NCI-H748 treated with DMSO at 0.1 percent for 48 hours (cell line): ENCODE measurements around the gene PRAMEF20.
"Not testable (repeated sequence)": the region's sequence is repeated elsewhere in the genome, so short reads cannot be mapped to it uniquely, and the experiment has no call there.

Experiments used
- DNase-seq: peaks from one replicate; lab custom pipeline; 2025; lab: John Stamatoyannopoulos, UW

The PRAMEF20 gene

DNA sequence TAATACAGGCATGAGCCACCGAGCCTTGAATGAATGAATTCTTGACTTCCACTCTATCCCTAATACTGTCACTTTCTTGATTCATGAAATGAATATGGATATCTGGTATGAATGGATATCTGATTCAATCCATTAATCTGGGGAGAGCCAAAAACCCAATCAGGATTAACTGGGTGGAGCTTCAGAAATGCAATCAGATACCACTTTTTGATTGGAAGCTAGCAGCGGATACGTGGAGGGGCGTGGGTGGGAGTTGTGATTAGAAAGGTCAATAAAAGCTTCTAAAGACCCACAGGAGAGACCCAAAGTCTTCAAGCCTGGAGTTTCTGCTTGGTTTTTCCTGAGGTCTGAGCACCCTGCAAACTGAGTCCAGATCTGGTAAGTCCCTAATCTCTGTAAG is at the start of gene PRAMEF20:
Gene PRAMEF20 (plus strand): TSS at position 301 of the 400 bp plus-strand sequence. CDS start 5,905 bp downstream, outside the sequence.
- DNase-seq, result not testable (repeated sequence)

DNA sequence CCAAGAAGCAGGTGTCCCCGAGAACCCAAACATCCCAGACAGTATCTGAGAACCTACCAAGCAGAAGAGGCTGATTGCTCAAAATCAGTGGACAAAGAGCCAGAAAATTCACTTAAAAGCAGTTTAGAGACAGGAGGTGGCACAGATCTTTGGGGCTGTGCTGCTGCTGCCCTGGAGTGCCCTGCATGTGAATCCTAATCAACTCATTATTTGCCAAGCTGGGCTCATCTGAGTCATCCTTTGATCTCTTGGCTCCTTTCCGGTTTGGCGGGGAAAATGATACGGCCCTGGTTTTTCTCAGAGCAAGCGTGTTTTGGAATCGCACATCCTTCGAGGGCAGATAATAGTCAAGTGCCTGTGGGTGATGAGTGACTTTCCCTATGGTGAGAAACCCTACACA is 47.9 kb upstream of the PRAMEF20 start:
- DNase-seq, result not testable (repeated sequence)

DNA sequence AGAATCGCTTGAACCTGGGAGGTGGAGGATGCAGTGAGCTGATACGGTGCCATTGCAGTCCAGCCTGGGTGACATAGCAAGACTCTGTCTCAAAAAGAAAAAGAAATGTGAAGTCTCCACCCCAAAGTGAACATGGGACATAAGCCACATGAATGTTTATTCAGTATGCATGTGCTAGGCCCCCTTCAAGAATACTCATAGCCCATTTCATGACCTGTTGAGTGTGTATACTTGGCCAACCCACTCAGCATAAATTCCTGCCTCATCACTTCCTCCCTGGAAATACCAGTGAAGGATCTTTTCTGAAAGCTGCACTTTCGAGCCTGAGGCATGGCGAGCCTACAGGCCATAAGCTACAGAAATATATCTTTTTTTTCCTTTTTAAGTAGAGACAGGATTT is 45.3 kb upstream of the PRAMEF20 start:
- not testable (repeated sequence) for DNase-seq

DNA sequence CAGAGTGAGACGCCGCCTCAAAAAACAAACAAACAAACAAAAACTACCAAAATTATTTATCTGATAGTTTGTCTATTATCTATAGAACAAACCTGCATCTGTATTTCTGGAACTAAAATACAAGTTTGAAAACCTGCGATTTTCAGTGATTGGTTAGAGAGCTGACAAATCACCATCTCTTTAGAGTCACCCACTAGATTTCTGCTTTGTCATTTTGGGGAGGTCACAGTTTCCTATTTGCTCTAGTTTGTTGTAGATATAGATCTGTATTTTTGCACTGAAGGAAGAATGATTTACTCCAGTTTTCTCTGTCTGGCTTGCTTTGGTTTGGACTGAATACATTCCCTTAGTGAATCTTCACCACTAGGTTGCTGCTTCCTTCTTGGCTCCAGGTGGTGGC is 43.7 kb upstream of the PRAMEF20 start:
- DNase-seq, result not testable (repeated sequence)

DNA sequence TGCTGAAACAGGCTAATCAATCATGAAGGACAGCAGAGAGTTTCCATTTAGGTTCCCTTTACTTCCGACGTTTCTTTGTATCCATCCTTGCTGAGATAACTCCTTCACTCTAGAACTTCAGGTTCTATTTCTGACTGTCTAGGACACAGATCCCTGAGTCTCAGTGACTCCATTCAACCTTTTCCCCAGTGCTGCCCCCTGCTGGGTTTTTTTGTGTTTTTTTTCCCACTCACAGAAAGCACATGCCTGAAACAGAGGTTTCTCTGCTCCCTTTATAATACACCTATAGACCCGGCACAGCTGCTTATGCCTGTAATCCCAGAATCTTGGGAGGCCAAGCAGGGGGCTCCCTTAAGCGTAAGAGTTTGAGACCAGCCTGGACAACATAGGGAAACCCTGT is 41.7 kb upstream of the PRAMEF20 start:
- not testable (repeated sequence) for DNase-seq

DNA sequence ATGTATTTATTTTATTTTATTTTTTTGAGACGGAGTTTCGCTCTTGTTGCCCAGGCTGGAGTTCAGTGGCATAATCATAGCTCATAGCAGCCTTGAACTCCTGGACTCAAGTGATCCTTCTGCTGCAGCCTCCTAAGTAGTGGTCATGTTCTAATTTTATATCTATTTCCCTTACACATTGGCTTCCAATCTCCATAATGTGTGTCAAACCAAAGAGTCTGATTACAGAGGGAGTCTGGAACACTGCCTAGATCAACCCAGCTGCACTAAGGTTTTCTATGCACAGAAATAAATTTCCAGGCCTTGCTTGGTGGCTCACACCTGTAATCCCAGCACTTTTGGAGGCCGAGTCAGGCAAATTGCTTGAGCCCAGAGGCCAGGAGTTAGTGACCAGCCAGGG is 31.3 kb upstream of the PRAMEF20 start:
- DNase-seq, result not testable (repeated sequence)

DNA sequence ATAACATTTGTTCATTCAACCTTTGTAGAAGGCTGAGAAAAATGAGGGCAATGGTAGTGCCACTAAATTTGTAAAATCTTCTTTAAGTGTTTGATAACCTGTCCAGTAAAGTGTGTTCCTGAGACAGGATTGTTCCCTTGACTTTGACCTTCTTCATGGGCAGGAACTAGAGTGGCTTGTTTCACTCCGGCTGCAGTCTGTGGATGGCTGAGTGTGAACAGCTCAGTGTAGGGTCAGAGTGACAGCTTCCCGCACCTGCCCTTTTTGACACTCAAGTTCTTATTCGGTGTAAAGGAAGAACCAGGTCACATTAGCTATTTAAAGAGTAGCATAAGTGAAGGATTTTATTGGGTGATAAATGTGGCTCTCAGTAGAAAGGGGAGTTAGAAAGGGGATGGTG is 29.9 kb upstream of the PRAMEF20 start:
- not testable (repeated sequence) for DNase-seq

DNA sequence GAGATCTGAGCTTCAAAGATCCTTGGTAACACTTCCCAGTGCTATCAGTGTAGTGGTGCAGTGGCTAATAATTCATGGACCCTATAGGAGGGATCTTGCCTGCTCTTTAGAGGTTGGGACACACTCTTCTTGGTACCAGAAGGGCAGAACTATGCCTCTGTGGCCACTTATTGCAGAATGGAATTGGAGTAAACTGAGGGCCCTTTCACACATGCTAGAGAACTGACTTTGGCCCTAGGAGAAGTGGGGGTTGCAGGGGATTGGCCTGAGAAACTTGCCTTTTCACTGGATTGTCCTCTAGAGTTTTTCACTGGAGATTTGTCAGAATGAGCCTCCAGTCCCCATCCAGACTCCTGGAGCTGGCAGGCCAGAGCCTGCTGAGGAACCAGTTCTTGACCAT is 20.9 kb upstream of the PRAMEF20 start, which contains the start of gene PRAMEF17:
Gene PRAMEF17 (plus strand): TSS at position 301 of the 400 bp plus-strand sequence. CDS start 26 bp downstream, at position 327.
- not testable (repeated sequence) for DNase-seq

DNA sequence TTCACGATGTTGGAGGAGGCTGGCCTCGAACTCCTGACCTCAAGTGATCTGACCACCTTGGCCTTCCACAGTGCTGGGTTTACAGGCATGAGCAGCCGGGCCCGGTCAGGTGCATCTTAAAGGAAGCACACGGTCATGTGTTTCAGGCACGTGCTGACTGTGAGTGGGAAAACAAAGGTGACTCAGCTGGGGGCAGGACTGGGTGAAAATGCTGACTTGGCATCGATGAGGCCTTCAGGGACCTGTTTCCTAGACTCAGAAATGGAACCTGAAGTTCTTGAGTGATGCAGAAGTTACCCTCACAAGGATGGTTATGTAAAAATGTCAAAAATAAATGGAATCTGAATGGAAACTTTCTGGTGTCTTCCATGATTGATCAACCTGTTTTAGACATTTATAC is 17.2 kb upstream of the PRAMEF20 start:
- DNase-seq, result not testable (repeated sequence)

DNA sequence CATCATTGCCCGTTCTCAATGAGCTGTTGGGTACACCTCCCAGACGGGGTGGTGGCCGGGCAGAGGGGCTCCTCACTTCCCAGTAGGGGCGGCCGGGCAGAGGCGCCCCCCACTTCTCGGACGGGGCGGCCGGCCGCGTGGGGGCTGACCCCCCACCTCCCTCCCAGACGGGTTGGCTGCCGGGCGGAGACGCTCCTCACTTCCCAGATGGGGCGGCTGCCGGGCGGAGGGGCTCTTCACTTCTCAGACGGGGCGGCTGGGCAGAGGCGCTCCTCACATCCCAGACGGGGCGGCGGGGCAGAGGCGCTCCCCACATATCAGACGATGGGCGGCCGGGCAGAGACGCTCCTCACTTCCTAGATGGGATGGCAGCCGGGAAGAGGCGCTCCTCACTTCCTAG is 15.5 kb upstream of the PRAMEF20 start:
- DNase-seq, result not testable (repeated sequence)

DNA sequence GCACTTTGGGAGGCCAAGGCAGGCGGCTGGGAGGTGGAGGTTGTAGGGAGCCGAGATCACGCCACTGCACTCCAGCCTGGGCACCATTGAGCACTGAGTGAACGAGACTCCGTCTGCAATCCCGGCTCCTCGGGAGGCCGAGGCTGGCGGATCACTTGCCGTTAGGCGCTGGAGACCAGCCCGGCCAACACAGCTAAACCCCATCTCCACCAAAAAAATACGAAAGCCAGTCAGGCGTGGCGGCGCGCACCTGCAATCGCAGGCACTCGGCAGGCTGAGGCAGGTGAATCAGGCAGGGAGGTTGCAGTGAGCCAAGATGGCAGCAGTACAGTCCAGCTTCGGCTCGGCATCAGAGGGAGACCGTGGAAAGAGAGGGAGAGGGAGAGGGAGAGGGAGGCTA is 14.9 kb upstream of the PRAMEF20 start:
- not testable (repeated sequence) for DNase-seq

DNA sequence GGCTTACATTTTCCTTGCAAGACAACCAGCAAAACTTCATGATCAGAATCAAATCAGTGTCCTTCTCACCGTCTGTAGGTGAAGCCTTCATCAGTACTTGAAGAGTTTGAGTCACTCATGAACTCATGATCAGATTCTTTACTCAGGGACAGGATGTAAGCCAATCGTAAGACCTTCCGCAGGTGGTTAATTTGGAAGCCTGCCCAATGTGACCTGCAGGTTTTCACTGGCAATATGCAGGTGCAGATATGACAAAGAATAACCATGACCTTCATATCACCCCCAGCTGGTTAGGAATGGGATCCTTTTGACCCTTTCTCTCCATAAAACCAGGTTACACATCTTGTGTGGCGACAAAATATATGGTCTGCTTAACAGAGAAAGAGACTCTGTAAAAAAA is 2.4 kb upstream of the PRAMEF20 start:
- DNase-seq, result no peak

DNA sequence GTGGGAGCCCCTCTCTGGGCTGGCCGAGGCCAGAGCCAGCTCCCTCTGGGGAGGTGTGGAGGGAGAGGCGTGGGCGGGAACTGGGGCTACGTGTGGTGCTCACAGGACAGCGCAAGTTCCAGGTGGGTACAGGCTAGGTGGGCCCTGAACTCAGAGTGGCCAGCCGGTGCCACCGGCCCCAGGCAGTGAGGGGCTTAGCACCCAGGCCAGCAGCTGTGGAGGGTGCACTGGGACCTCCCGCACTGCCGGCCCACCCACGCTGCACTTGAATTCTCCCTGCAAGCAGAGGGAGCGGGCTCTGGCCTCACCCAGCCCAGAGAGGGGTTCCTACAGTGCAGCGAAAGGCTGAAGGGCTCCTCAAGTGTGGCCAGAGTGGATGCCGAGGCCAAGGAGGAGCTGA is 20.2 kb downstream of the PRAMEF20 start:
- DNase-seq, result no peak

DNA sequence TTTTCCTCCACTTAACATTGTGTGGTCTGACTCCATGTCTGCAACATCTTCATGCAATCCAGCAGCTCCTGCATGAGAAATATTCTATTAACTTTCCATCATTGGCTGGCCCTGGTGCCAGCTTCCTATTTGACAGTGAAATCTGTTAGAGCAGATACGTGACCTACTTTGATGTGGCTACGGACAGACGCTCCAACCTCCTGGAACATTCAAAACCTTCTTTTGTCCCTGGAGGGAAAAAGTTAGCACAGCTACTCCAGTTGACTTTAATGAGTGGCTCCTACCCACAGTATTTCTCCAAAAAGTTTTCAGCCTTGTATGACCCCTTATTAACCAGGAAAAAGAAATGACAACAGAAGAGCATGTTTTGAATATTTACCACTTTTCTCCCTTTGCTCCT is 22.0 kb downstream of the PRAMEF20 start:
- no peak for DNase-seq

DNA sequence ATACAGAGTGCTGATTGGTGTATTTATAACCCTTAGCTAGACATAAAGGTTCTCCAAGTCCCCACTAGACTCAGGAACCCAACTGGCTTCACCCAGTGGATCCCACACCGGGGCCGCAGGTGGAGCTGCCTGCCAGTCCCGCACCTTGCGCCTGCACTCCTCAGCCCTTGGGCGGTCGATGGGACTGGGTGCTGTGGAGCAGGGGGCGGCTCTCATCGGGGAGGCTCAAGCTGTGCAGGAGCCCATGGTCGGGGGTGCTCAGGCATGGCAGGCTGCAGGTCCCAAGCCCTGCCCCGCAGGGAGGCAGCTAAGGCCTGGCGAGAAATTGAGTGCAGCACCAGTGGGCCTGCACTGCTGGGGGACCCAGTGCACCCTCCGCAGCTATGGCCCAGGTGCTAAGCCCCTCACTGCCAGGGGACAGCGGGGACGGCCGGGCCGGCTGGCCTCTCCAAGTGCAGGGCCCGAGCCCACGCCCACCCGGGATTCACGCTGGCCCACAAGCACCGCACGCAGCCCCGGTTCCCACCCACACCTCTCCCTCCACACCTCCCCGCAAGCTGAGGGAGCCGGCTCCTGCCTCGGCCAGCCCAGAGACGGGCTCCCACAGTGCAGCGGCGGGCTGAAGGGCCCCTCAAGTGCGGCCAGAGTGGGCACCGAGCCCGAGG is 23.6 kb downstream of the PRAMEF20 start:
- DNase-seq, result not testable (repeated sequence)

DNA sequence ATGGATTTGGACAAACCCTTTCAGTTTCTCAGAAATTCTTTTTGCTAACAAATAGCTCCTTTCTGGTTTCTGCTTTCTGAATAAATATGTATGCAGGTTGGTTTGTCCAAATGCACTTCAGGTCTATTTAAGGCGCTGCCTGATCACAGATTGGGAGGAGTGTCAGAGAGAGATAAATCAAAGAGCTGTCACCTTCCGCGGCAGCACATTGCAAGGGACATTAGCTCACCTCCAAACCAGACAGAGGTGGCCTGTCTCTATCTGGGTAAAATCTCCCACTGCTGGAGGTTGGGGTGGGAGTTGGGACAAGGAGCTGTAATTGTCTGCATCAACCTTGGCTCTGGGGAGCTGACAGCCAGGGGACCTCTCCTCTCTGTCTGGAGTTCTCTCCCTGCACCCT is 25.2 kb downstream of the PRAMEF20 start:
- no peak for DNase-seq

DNA sequence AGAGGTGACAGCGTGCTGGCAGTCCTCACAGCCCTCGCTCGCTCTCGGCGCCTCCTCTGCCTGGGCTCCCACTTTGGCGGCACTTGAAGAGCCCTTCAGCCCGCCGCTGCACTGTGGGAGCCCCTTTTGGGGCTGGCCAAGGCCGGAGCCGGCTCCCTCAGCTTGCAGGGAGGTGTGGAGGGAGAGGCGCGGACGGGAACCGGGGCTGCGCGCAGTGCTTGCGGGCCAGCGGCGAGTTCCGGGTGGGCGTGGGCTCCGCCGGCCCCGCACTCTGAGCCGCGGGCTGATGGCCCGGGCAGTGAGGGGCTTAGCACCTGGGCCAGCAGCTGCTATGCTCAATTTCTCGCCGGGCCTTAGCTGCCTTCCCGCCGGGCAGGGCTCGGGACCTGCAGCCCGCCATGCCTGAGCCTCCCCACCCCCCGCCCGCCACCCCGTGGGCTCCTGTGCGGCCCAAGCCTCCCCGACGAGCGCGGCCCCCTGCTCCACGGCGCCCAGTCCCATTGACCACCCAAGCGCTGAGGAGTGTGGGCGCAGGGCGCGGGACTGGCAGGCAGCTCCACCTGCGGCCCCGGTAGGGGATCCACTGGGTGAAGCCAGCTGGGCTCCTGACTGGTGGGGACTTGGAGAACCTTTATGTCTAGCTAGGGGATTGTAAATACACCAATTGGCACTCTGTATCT is 29.0 kb downstream of the PRAMEF20 start:
- not testable (repeated sequence) for DNase-seq

DNA sequence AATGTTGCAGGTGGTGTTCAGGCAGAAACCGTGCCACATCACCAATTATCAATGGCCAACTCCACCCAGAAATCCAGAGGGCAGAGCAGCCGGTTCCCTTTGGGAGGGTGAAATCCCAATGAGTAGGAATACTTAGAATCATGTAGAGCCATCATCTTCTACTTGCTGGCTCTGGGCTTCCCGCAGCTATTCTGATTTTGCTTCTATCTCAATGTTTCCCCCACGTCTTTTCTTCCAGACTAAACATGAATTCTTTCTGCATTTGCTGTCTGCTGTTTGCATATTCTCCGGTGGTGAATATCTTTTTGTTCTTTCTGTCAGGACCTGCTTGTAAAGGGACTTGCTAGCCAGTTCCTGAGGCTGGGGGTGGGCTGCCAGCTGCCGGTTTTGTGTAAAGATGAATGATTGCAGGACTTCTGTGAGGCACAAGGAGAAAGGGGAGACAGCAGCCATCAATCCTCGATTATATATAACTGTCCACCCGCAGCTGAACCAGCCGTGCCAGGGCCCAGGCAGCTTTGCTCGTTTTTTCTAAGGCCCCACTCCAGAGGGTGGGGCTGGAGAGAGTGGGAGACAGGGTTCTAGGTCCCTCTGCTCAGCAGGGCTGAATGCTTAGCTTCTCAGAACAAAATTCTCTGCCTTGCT is 33.2 kb downstream of the PRAMEF20 start:
- DNase-seq, result no peak

DNA sequence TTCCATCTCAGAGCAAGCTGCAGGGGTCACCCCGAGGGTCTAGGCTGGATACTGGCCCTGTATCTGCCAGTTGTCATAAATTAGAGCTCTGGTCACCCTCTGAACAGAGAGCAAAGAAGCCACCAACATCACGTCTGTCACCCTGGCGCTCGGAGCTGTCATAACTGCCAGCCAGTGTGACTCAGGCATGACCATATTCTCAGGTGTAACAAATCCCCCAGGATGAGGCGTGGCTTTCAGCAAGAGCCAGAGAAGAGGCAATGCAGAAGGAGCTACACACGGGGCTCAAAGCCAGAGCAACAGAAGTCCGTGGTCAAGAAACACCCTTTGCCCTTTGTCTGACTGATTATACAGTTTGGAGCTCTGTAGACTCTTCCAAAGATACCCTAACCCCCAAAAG is 40.0 kb downstream of the PRAMEF20 start:
- DNase-seq, result no peak

DNA sequence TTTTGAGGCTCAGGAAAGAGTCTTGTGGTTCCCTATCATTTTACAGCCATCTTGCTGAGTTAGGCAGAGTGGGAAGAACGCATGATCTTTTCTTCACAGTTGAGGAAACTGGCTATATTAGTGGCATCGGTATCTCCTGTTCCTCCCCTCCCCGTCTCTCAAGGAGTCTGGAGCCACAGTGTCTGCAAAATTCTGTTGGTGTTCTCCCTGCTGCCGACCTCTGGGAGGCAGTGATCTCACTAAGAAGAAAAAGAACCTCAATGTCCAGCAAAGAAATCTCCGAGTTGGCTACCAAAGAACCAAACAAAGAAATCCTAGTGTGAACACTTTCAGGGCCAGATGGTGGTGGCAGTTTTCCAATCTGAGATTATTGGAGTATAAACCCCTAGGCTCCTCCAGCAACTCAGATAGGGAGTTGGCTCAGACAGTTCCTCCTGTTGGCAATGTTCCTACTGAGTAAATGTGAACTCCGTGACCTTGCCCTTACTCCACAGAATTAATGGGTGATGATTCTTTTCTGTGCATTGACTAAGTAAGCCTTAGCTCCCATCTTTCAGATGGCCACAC is 41.2 kb downstream of the PRAMEF20 start:
- DNase-seq, result no peak

DNA sequence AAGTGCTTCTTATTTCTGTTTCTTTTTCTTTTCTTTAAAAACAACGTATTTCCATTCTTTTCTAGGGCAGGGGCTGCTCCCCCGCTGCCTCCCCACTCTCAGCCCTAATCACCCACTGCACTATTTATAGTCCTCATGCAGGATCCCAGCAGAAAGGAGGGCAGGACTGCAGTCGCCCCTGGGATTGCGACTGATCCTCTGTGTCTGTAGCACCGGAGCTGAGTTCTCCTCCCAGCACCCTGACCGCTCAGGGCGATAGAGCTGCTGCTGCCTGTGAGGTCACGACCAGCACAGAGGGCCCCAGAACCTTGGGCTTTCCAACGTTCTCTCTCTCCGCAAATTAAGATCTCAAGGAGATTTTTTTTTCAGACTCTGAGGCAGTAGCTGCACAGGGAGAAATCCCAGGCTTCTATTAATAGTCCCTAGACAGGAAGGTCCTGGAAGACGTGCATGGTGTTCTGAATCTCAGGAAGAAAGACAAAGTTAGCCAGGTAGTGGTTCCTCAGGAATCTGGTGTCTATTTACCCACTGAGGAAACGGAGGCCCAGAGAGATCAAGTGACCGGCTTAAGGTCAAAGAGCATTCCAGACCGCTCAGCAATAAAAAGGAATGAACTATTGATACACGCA is 46.8 kb downstream of the PRAMEF20 start:
- no peak for DNase-seq

DNA sequence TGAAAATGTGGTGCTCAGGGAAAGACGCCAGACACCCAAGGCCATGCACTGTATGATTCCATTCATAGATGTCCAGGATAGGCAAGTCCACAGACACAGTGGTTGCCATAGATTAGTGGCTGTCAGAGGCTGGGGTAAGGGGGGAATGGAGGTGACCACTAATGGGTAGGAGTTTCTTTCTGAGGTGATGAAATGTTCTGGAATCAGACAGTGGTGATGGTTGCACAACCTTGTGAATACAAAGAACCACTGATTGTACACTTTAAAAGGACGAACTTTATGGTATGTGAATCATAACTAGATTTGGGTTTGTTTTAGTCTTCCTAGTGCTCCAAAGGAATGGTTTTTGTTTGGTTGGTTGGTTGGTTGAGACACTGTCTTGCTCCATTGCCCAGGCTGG is 51.7 kb downstream of the PRAMEF20 start:
- no peak for DNase-seq
